Fibroblast of lung (primary cell): ENCODE results near the gene MINDY1.

Source experiments
- CTCF ChIP-seq, 2 donors: IDR thresholded peaks in 1 of 2; conservative IDR thresholded peaks in 1 of 2; 1 replicate in 1 of 2; 2 replicates in 1 of 2; pipeline ENCODE4 v1.5.1; 2011 to 2012; ENCODE audit warnings: low read length in 2 of 2, control low read depth in 1 of 2, inconsistent platforms in 1 of 2, low read depth in 1 of 2, mild to moderate bottlenecking in 1 of 2
- EZH2 ChIP-seq: IDR thresholded peaks from 2 replicates; pipeline ENCODE4 v1.5.1; 2012; ENCODE audit warnings: low read length, control low read depth, mild to moderate bottlenecking; ENCODE audit errors: missing control alignments

GRCh38 chr1:150970808-150971582, 35.7 kb downstream of the MINDY1 start:
- TF ChIP-seq CTCF (conservative IDR thresholded peaks at IDR 0.05 in 1 of 2, IDR thresholded peaks at IDR 0.05 in 1 of 2; ENCODE audit: low read depth in 1 of 2, low read length in 2 of 2), result no peak
- no peak for TF ChIP-seq EZH2
